MM.1S (cell line): ENCODE measurements around the gene CAPN12.

Experiments used
- DNase-seq: peaks from one replicate; pipeline ENCODE4 v3.0.0-alpha.2; 2015
- H2AFZ ChIP-seq: fragments of 300-600 bp; sonication (generic); 2 replicates; pipeline ENCODE4 v1.6.0; 2016; ENCODE audit warnings: antibody characterized with exemption, low read length
- H3F3A ChIP-seq: fragments of 300-600 bp; sonication (generic); 2 replicates; pipeline ENCODE4 v1.6.1; 2016; ENCODE audit warnings: mild to moderate bottlenecking, antibody characterized with exemption, low read length, moderate library complexity, mixed read lengths; ENCODE audit not compliant: insufficient read depth
- H3K27ac ChIP-seq: fragments of 300-600 bp; sonication (generic); 2 replicates; pipeline ENCODE4 v1.5.1; 2016; ENCODE audit warnings: mild to moderate bottlenecking, low read length
- H3K27me3 ChIP-seq: fragments of 300-600 bp; sonication (generic); replicated peaks from 2 replicates; pipeline ENCODE4 v1.6.0; 2016; ENCODE audit warnings: low read length; ENCODE audit not compliant: insufficient read depth
- H3K36me3 ChIP-seq: fragments of 300-600 bp; sonication (generic); replicated peaks from 2 replicates; pipeline ENCODE4 v1.6.1; 2016; ENCODE audit warnings: mild to moderate bottlenecking, low read length, mixed read lengths; ENCODE audit not compliant: insufficient read depth
- H3K4me1 ChIP-seq: fragments of 300-600 bp; sonication (generic); 2 replicates; pipeline ENCODE4 v1.6.1; 2016; ENCODE audit warnings: low read length, mixed read lengths
- H3K4me2 ChIP-seq: fragments of 300-600 bp; sonication (generic); 2 replicates; pipeline ENCODE4 v1.6.0; 2016; ENCODE audit warnings: low read depth, low read length
- H3K4me3 ChIP-seq: fragments of 300-600 bp; sonication (generic); 2 replicates; pipeline ENCODE4 v1.5.1; 2016; ENCODE audit warnings: low read length, mixed read lengths
- H3K79me2 ChIP-seq: fragments of 300-600 bp; sonication (generic); 2 replicates; pipeline ENCODE4 v1.6.1; 2016; ENCODE audit warnings: mixed run types, low read length, mixed read lengths
- H3K9ac ChIP-seq: fragments of 300-600 bp; sonication (generic); 2 replicates; pipeline ENCODE4 v1.6.1; 2016; ENCODE audit warnings: low read length, mixed read lengths
- H3K9me2 ChIP-seq: fragments of 300-600 bp; sonication (generic); replicated peaks from 2 replicates; pipeline ENCODE4 v1.6.1; 2016; ENCODE audit warnings: mild to moderate bottlenecking, low read length, mixed read lengths; ENCODE audit not compliant: insufficient read depth
- H3K9me3 ChIP-seq: fragments of 300-600 bp; sonication (generic); replicated peaks from 2 replicates; pipeline ENCODE4 v1.6.1; 2016; ENCODE audit warnings: mild to moderate bottlenecking, low read length, mixed read lengths; ENCODE audit not compliant: insufficient read depth
- H4K20me1 ChIP-seq: fragments of 300-600 bp; sonication (generic); 2 replicates; pipeline ENCODE4 v1.6.1; 2016; ENCODE audit warnings: mild to moderate bottlenecking, low read length, moderate library complexity, mixed read lengths; ENCODE audit not compliant: insufficient read depth
- CTCF ChIP-seq: fragments of 300-600 bp; sonication (generic); IDR thresholded peaks from 2 replicates; pipeline ENCODE4 v1.5.1; 2016; ENCODE audit warnings: antibody characterized with exemption, low read length, mixed read lengths
- EZH2 ChIP-seq: fragments of 300-600 bp; sonication (generic); optimal IDR thresholded peaks from 2 replicates; pipeline ENCODE3; 2017; ENCODE audit warnings: low read depth, mild to moderate bottlenecking, antibody characterized with exemption, low read length, mixed read lengths
- EZH2phosphoT487 ChIP-seq: fragments of 300-600 bp; sonication (generic); IDR thresholded peaks from 2 replicates; pipeline ENCODE4 v1.6.1; 2018; ENCODE audit warnings: antibody characterized with exemption, low read length

Gene CAPN12

GRCh38 chr19:38685666-38686529 is 58.4 kb downstream of the CAPN12 start:
- H3K36me3 ChIP-seq, result no peaks in the 10 kb centered on the region
- H3K9ac ChIP-seq, result peak overlapping the region; percentile 48
- H3K9me2 ChIP-seq, result no peaks in the 10 kb centered on the region
- peak overlapping the region; percentile 60 for H3K4me2 ChIP-seq
- DNase-seq, result peak; percentile 76
- H3K27me3 ChIP-seq, result no peaks in the 10 kb centered on the region
- TF ChIP-seq EZH2phosphoT487 (no peak), EZH2 (no peak), CTCF (peak; percentile 64)
- peaks cover 95% of the 10 kb centered on the region for H3K79me2 ChIP-seq
- H3K4me3 ChIP-seq, result no peak overlapping the region; the same call in 1 of the 2 replicates
- no peaks in the 10 kb centered on the region for H4K20me1 ChIP-seq
- H3K4me1 ChIP-seq, result peaks cover 47% of the 10 kb centered on the region
- no peaks in the 10 kb centered on the region for H3K9me3 ChIP-seq
- no peak overlapping the region for H2AFZ ChIP-seq
- H3K27ac ChIP-seq, result peak overlapping the region; percentile 93
- peaks cover 40% of the 10 kb centered on the region for H3F3A ChIP-seq

DNA sequence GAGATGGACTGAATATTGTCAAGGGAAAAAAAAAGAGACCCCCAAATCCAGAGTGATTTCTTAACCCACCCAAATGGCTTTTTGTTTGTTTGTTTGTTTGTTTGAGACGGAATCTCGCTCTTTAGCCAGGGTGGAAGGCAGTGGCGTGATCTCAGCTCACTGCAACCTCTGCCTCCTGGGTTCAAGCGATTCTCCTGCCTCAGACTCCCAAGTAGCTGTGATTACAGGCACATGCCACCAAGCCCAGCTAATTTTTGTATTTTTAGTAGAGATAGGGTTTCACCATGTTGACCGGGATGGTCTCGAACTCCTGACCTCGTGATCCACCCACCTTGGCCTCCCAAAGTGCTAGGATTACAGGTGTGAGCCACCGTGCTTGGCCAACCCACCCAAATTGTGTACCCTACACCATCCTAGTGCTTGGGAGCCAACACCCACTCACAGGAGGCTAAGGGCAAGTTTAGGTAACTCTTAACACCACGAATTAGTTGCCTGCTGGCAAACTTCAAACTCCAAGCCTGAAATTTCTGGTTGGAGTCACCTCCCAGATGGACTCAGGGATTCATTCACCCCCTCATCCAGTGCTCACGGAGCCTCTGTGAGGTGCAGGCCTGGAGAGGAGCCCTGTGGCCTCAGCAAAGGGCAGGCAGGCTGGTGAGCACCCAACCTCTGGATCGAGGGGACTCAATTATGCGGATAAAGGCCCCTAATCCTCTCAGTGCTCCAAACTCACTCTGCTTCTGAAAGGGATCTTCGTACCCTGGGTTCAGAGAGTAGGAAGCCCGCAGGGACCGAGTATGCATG is 59.2 kb downstream of the CAPN12 start:
- peaks cover 40% of the 10 kb centered on the region for H3F3A ChIP-seq
- peaks cover 47% of the 10 kb centered on the region for H3K4me1 ChIP-seq
- H3K79me2 ChIP-seq, result peaks cover 94% of the 10 kb centered on the region
- H3K9ac ChIP-seq, result peak overlapping the region; percentile 48; the same call in 1 of the 2 replicates
- no peaks in the 10 kb centered on the region for H4K20me1 ChIP-seq
- no peaks in the 10 kb centered on the region for H3K9me3 ChIP-seq
- H3K36me3 ChIP-seq, result no peaks in the 10 kb centered on the region
- peak overlapping the region; percentile 93 for H3K27ac ChIP-seq
- DNase-seq, result no peak
- no peak overlapping the region; the same call in 1 of the 2 replicates for H3K4me3 ChIP-seq
- H3K4me2 ChIP-seq, result peak overlapping the region; percentile 60
- TF ChIP-seq CTCF (no peak), EZH2phosphoT487 (no peak), EZH2 (no peak)
- no peaks in the 10 kb centered on the region for H3K9me2 ChIP-seq
- H2AFZ ChIP-seq, result no peak overlapping the region
- H3K27me3 ChIP-seq, result no peaks in the 10 kb centered on the region

DNA sequence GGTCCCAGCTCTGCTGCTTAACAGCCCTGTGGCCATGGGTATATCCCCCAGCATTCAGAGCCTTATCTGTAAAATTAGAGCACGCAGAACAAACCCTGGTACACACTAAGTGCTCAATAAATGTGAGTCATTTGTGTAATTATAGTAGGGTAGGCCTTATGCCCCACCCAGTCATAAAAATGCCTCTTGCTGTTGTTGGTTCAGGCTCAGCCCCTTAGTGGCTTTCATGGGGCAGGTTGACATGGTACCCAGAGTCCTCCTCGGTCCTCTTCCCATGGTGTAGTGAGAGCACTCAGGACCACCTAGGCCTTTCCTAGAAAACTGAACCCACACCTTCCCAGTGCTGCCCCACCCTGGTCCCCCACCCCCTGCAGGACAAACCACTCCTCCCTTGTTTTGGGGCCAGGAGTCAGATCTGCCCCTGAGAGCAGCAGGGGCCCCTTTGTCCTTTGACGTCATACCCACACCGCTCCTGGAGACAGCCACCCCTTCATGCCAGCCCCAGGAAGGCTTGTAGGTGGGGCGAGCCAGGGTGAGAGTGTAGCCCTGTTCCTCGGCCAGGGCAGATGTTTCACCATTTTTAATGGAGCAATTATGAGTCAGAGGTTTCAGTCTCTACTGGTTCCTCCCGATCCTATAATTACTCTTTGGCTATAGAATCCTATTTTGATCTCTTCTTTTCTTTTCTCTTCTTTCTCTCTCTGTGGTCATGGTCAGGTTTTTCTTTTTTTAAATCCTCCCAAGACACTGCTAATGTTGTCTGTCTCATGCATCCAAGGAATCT is 60.0 kb downstream of the CAPN12 start:
- no peaks in the 10 kb centered on the region for H4K20me1 ChIP-seq
- no peaks in the 10 kb centered on the region for H3K9me3 ChIP-seq
- H3K79me2 ChIP-seq, result peaks cover 94% of the 10 kb centered on the region
- no peaks in the 10 kb centered on the region for H3K9me2 ChIP-seq
- peak; percentile 38 for DNase-seq
- no peak overlapping the region for H2AFZ ChIP-seq
- peaks cover 40% of the 10 kb centered on the region for H3F3A ChIP-seq
- H3K27me3 ChIP-seq, result no peaks in the 10 kb centered on the region
- H3K4me1 ChIP-seq, result peaks cover 47% of the 10 kb centered on the region
- H3K4me2 ChIP-seq, result peak overlapping the region; percentile 30
- peak overlapping the region; percentile 93 for H3K27ac ChIP-seq
- no peak for TF ChIP-seq CTCF
- TF ChIP-seq EZH2phosphoT487, result no peak
- TF ChIP-seq EZH2, result no peak
- no peaks in the 10 kb centered on the region for H3K36me3 ChIP-seq
- H3K9ac ChIP-seq, result peak overlapping the region; percentile 54
- H3K4me3 ChIP-seq, result no peak overlapping the region
